Natural killer cell (primary cell): ENCODE results near the gene TH. TPM values are rescaled to one million over a fixed set of nuclear protein-coding genes. Genes with fewer than 3 reads are reported as not detected.

Experiments used
- ATAC-seq, 3 donors: fragments of 150-1000 bp in 2 of 3; fragments of 200-7000 bp in 1 of 3; cut with Tn5 transposase; 1 replicate in 1 of 3; 2 replicates in 2 of 3; pipeline ENCODE4 v1.10.0; 2021; ENCODE audit warnings: mild to moderate bottlenecking in 2 of 3, moderate library complexity in 2 of 3
- DNase-seq, 2 donors: peaks; one replicate each; pipeline versions ENCODE4 v3.0.0 to v3.0.0-alpha.2; 2013 to 2021; ENCODE audit warnings: mixed read lengths in 1 of 2
- H3K27ac ChIP-seq: one replicate; pipeline ENCODE4 v1.5.1; 2013; ENCODE audit warnings: mild to moderate bottlenecking, low read length
- H3K27me3 ChIP-seq: one replicate; pipeline ENCODE4 v1.6.1; 2013; ENCODE audit warnings: low read length; ENCODE audit not compliant: control insufficient read depth, insufficient read depth
- H3K36me3 ChIP-seq: one replicate; pipeline ENCODE4 v1.6.1; 2013; ENCODE audit warnings: low read length; ENCODE audit not compliant: control insufficient read depth, insufficient read depth
- H3K4me1 ChIP-seq: one replicate; pipeline ENCODE4 v1.6.1; 2013; ENCODE audit warnings: low read length; ENCODE audit not compliant: control insufficient read depth, insufficient read depth
- H3K4me3 ChIP-seq: one replicate; pipeline ENCODE4 v1.5.1; 2013; ENCODE audit warnings: low read length
- H3K9me3 ChIP-seq: one replicate; pipeline ENCODE4 v1.6.1; 2013; ENCODE audit warnings: low read length; ENCODE audit not compliant: control insufficient read depth, insufficient read depth
- H3K27ac Mint-ChIP-seq, 2 donors: one replicate each; pipeline ENCODE4 v1.8.0; 2022; ENCODE audit warnings: mild to moderate bottlenecking in 2 of 2, mixed read lengths in 2 of 2, moderate library complexity in 1 of 2
- H3K27me3 Mint-ChIP-seq, 2 donors: one replicate each; pipeline ENCODE4 v1.8.0; 2022; ENCODE audit warnings: low read depth in 2 of 2, mixed read lengths in 2 of 2
- H3K36me3 Mint-ChIP-seq: one replicate; pipeline ENCODE4 v1.8.0; 2022; ENCODE audit warnings: mixed read lengths
- H3K4me1 Mint-ChIP-seq, 2 donors: one replicate each; pipeline ENCODE4 v1.8.0; 2022; ENCODE audit warnings: mixed read lengths in 2 of 2
- H3K4me3 Mint-ChIP-seq: one replicate; pipeline ENCODE4 v1.8.0; 2022; ENCODE audit warnings: mild to moderate bottlenecking, moderate library complexity, mixed read lengths
- H3K9me3 Mint-ChIP-seq, 2 donors: one replicate each; pipeline ENCODE4 v1.8.0; 2022; ENCODE audit warnings: mixed read lengths in 2 of 2
- WGBS: methylation state at CpG from one replicate; pipeline ENCODE4 v1.1.7; 2013; ENCODE audit warnings: missing lambda C conversion rate; ENCODE audit not compliant: insufficient coverage; 5-methylcytosine and 5-hydroxymethylcytosine counted together
- intact Hi-C: fragments of 100-400 bp; cut with micrococcal nuclease; formaldehyde crosslinking; loops from one replicate; pipeline ENCODE4 v1.14.2; 2022
- total RNA-seq, 4 donors: library from RNA; stranded (reverse); fragments of 120-200 nt in 1 of 4; gene quantifications; one replicate each; pipeline versions ENCODE4 v1.2.3 to v1.2.4, GENCODE V29; 2013 to 2022
- TF ChIP-seq, protein P1 (sequence below): fragments of 200-600 bp; IDR thresholded peaks from one replicate; pipeline ENCODE4 v1.8.0; 2022; ENCODE audit warnings: antibody characterized with exemption

Gene TH
- total RNA-seq, 3 donors from 2014 or later (not counting 1 experiment from before 2014, with no cell fraction given) = not detected

DNA sequence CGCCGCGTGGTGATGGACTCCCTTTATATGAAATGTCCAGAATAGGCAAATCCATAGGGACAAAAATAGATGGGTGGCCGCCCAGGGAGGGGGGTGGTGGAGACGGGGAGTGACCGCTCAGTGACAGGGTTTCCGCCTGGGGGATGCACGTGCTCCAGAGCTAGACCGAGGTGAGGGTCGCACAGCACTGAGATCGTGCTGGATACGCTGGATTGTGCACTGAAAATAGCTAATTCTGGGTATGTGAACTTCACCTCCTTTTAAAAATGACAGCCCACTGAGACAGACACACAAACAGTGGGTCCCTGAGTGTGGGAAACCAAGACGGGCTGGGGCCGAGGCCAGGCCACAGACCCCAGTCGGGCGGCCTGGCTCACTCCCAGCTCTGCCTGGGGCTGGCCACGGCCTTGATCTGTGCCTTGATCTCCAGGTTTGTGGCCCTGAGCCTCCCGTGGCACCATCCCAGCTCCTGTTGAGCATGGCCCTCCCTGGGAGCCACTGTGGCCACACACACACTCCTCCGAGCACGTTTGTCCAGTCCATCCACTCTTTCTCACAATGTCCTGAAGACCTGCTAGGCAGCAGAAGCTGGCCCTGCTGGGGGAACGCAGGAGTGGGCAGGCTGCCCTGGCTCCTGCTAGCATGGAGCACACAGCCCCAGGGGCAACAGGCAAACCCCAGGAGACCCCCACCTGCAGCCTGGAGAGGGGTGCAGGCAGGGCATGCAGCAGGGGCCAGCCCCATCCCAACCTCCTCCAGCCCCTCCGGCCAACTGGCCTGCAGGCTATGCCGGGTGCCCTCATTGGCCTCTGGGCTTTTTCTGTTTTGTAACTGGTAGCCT is 41.0 kb upstream of the TH start:
- TF ChIP-seq, protein P1, sequence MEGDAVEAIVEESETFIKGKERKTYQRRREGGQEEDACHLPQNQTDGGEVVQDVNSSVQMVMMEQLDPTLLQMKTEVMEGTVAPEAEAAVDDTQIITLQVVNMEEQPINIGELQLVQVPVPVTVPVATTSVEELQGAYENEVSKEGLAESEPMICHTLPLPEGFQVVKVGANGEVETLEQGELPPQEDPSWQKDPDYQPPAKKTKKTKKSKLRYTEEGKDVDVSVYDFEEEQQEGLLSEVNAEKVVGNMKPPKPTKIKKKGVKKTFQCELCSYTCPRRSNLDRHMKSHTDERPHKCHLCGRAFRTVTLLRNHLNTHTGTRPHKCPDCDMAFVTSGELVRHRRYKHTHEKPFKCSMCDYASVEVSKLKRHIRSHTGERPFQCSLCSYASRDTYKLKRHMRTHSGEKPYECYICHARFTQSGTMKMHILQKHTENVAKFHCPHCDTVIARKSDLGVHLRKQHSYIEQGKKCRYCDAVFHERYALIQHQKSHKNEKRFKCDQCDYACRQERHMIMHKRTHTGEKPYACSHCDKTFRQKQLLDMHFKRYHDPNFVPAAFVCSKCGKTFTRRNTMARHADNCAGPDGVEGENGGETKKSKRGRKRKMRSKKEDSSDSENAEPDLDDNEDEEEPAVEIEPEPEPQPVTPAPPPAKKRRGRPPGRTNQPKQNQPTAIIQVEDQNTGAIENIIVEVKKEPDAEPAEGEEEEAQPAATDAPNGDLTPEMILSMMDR = no peak
- peak overlapping the region; percentile 65 for H3K4me3 Mint-ChIP-seq
- Histone ChIP-seq H3K27me3 (no peaks in the 10 kb centered on the region), H3K27ac (peak overlapping the region; percentile 68), H3K4me1 (peaks cover 49% of the 10 kb centered on the region), H3K9me3 (no peaks in the 10 kb centered on the region), H3K36me3 (no peaks in the 10 kb centered on the region), H3K4me3 (no peak overlapping the region)
- DNase-seq (peak in 1 of 2 donors; percentile 15), ATAC-seq (no peak)
- peaks cover 21 to 38% of the 10 kb centered on the region in 2 donors for H3K4me1 Mint-ChIP-seq
- intact Hi-C loops = no loop called here
- 78% methylated on average over 22 of the region's 23 CpGs for WGBS
- no peaks in the 10 kb centered on the region for H3K9me3 Mint-ChIP-seq
- H3K36me3 Mint-ChIP-seq = no peaks in the 10 kb centered on the region
- H3K27ac Mint-ChIP-seq = peak overlapping the region; percentile 84 to 91
- H3K27me3 Mint-ChIP-seq = no peaks in the 10 kb centered on the region

DNA sequence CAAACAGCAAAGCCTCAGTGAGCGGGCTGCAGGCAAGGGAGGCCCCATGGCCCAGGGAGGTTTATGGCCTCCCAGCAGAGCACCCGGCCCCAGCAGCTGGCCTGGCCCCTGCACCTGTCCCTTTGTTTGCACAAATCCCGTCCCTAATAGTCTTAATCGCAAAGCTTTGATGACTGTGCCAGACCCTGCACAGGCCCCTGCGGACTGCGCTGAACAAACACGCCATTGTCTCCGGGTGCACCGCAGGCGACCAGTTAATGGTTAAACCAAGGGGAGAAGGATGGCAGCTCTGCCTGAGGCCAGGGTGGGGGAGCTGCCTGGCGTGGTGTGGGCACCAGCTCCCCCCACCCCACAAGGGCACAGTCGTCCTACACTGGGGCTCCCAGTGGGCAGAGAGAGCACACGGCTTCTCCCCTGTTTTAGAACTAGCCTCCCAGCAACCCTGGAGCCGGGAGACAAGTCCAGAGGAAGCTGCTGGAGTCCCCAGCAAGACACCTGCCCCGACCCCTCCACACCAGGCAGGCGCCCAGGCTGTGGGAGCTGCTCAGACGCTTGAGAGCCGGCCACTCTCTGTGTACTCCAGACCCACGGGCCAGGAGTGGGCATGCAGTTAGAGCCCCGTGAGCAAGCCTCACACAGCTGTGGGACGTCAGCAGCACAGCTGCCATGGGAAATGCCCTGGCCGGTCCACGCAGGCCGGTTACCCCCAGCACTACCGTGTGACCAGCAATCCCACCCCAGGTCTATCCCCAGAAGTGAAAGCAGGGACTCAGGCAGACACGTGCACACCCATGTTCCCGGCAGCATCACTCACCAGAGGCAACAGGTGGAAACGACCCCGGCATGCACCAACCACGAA is 39.7 kb upstream of the TH start:
- no peaks in the 10 kb centered on the region for H3K36me3 ChIP-seq
- Mint-ChIP-seq H3K27me3 (no peaks in the 10 kb centered on the region), H3K9me3 (no peaks in the 10 kb centered on the region), H3K27ac (peak overlapping the region; percentile 84 to 91), H3K4me3 (peak overlapping the region; percentile 50), H3K4me1 (peaks cover 19 to 38% of the 10 kb centered on the region in 2 donors), H3K36me3 (no peaks in the 10 kb centered on the region)
- no peaks in the 10 kb centered on the region for H3K9me3 ChIP-seq
- TF ChIP-seq, protein P1 = no peak
- no peak overlapping the region for H3K27ac ChIP-seq
- H3K27me3 ChIP-seq = no peaks in the 10 kb centered on the region
- no peak overlapping the region for H3K4me3 ChIP-seq
- 86% methylated on average over 30 of the region's 30 CpGs for WGBS
- intact Hi-C loops = no loop called here
- H3K4me1 ChIP-seq = peaks cover 37% of the 10 kb centered on the region
- ATAC-seq = no peak
- DNase-seq = peak in 1 of 2 donors; percentile 11

DNA sequence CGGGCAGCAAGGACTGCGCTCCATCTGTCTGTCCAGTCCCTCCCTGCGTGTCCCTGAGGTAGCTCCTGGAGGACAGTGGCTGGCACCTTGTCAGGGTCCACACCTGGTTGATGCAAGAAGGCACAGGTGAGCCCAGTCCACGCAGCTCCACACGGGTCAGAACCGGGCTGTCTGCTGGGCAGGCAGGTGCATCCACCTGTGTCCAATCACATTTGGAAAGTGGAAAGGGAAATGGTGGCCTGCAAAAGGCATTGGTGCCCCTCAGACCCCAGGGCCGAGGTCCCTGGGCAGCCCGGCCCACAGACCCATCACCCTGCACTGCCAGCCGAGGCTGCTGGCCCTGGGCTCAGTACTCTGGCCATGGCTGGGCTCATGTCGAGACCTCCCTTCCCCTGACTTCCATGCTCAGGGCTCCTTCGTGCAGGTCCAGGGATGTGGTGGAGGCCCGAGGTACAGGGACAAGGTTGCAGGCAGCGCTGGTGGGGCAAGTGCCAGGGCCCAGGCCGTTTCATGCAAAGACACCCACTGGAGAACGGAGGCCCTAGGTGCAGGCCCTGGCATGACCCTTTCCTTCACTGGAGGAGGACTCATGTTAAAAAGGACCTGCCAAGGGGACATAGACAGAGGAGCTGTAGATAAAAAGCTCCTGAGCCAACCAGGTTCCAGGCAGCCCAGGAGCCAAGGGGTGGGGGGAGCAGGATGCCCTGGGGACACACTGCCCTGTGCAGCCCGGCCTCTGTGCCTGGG is 38.9 kb upstream of the TH start:
- intact Hi-C loops = no loop called here
- H3K9me3 Mint-ChIP-seq = no peaks in the 10 kb centered on the region
- H3K4me1 ChIP-seq = peaks cover 30% of the 10 kb centered on the region
- no peaks in the 10 kb centered on the region for H3K27me3 Mint-ChIP-seq
- H3K4me1 Mint-ChIP-seq = peaks cover 19 to 38% of the 10 kb centered on the region in 2 donors
- H3K27ac ChIP-seq = no peak overlapping the region
- H3K4me3 ChIP-seq = no peak overlapping the region
- no peaks in the 10 kb centered on the region for H3K36me3 ChIP-seq
- DNase-seq (peak in 1 of 2 donors; percentile 8), ATAC-seq (no peak)
- TF ChIP-seq, protein P1 = no peak
- WGBS = 84% methylated on average over 16 of the region's 16 CpGs
- H3K4me3 Mint-ChIP-seq = no peak overlapping the region
- no peaks in the 10 kb centered on the region for H3K36me3 Mint-ChIP-seq
- no peak overlapping the region for H3K27ac Mint-ChIP-seq
- H3K27me3 ChIP-seq = no peaks in the 10 kb centered on the region
- H3K9me3 ChIP-seq = no peaks in the 10 kb centered on the region
